ENCODE data around the gene HAPLN1.

The HAPLN1 gene

GRCh38 chr5:83645936-83646335 is 74.7 kb downstream of the HAPLN1 start:
- TF ChIP-seq CEBPB (IDR thresholded peaks at IDR 0.05) (0 out of 2 replicates have a peak, but pooled peaks have one; percentile 6), USF1 (IDR thresholded peaks at IDR 0.05) (no peak)

GRCh38 chr5:83644301-83644700 is 76.4 kb downstream of the HAPLN1 start:
- TF ChIP-seq TAF1 (IDR thresholded peaks at IDR 0.05; ENCODE audit: low read depth): no peak
- no peak for TF ChIP-seq CREB1 (IDR thresholded peaks at IDR 0.05; ENCODE audit: low read depth)
- no peak for TF ChIP-seq MAX (IDR thresholded peaks at IDR 0.05)
- no peak for TF ChIP-seq CEBPB (IDR thresholded peaks at IDR 0.05)
- no peak for TF ChIP-seq EGR1 (IDR thresholded peaks at IDR 0.05)
- no peak for TF ChIP-seq ZBTB7A (IDR thresholded peaks at IDR 0.05; ENCODE audit: low read depth)
- no peak for TF ChIP-seq NFIC (IDR thresholded peaks at IDR 0.05)
- no peak for TF ChIP-seq TEAD4 (IDR thresholded peaks at IDR 0.05)
- TF ChIP-seq RAD21 (IDR thresholded peaks at IDR 0.05; ENCODE audit: low read depth): no peak
- TF ChIP-seq EP300 (IDR thresholded peaks at IDR 0.05; ENCODE audit: borderline replicate concordance): no peak
- TF ChIP-seq FOXM1 (IDR thresholded peaks at IDR 0.05; ENCODE audit: borderline replicate concordance, low read depth): no peak
- TF ChIP-seq USF1 (IDR thresholded peaks at IDR 0.05): no peak
- no peak for TF ChIP-seq REST (IDR thresholded peaks at IDR 0.05; ENCODE audit: low read depth)
- no peak for TF ChIP-seq YY1 (IDR thresholded peaks at IDR 0.05; ENCODE audit: low read depth)

- TF ChIP-seq TCF12 (IDR thresholded peaks at IDR 0.05; ENCODE audit: low read depth): no peak
- no peak for TF ChIP-seq EP300 (IDR thresholded peaks at IDR 0.05; ENCODE audit: borderline replicate concordance)
- no peak for TF ChIP-seq YY1 (IDR thresholded peaks at IDR 0.05; ENCODE audit: low read depth)
- no peak for TF ChIP-seq EGR1 (IDR thresholded peaks at IDR 0.05)
- TF ChIP-seq USF1 (IDR thresholded peaks at IDR 0.05): no peak
- no peak for TF ChIP-seq CREB1 (IDR thresholded peaks at IDR 0.05; ENCODE audit: low read depth)
- TF ChIP-seq RAD21 (IDR thresholded peaks at IDR 0.05; ENCODE audit: low read depth): no peak
- no peak for TF ChIP-seq TAF1 (IDR thresholded peaks at IDR 0.05; ENCODE audit: low read depth)
Observed at GRCh38 chr5:83641946-83642345, 78.7 kb downstream of the HAPLN1 start.

- no peak for TF ChIP-seq MAX (IDR thresholded peaks at IDR 0.05)
- TF ChIP-seq TEAD4 (IDR thresholded peaks at IDR 0.05): no peak
- TF ChIP-seq CEBPB (IDR thresholded peaks at IDR 0.05): no peak
- no peak for TF ChIP-seq EGR1 (IDR thresholded peaks at IDR 0.05)
- no peak for TF ChIP-seq RAD21 (IDR thresholded peaks at IDR 0.05; ENCODE audit: low read depth)
- TF ChIP-seq REST (IDR thresholded peaks at IDR 0.05; ENCODE audit: low read depth): no peak
- TF ChIP-seq TCF12 (IDR thresholded peaks at IDR 0.05; ENCODE audit: low read depth): no peak
- no peak for TF ChIP-seq NFIC (IDR thresholded peaks at IDR 0.05)
- TF ChIP-seq EP300 (IDR thresholded peaks at IDR 0.05; ENCODE audit: borderline replicate concordance): no peak
- TF ChIP-seq TAF1 (IDR thresholded peaks at IDR 0.05; ENCODE audit: low read depth): no peak
- TF ChIP-seq YY1 (IDR thresholded peaks at IDR 0.05; ENCODE audit: low read depth): no peak
- no peak for TF ChIP-seq USF1 (IDR thresholded peaks at IDR 0.05)
Observed at GRCh38 chr5:83639911-83640310, 80.7 kb downstream of the HAPLN1 start.

- no peak for TF ChIP-seq CREB1 (IDR thresholded peaks at IDR 0.05; ENCODE audit: low read depth)
Observed at GRCh38 chr5:83636156-83636555, 84.5 kb downstream of the HAPLN1 start.

- TF ChIP-seq TAF1 (IDR thresholded peaks at IDR 0.05; ENCODE audit: low read depth) (no peak), FOXM1 (IDR thresholded peaks at IDR 0.05; ENCODE audit: borderline replicate concordance, low read depth) (no peak), EP300 (IDR thresholded peaks at IDR 0.05; ENCODE audit: borderline replicate concordance) (no peak), USF1 (IDR thresholded peaks at IDR 0.05) (no peak), TEAD4 (IDR thresholded peaks at IDR 0.05) (no peak), TCF12 (IDR thresholded peaks at IDR 0.05; ENCODE audit: low read depth) (no peak), ZBTB7A (IDR thresholded peaks at IDR 0.05; ENCODE audit: low read depth) (no peak)
Observed at GRCh38 chr5:83633285-83633684, 87.4 kb downstream of the HAPLN1 start.

Measured in Ishikawa (cell line).